ENCODE results near the gene MEGF11.
"Not testable (repeated sequence)": the region's sequence is repeated elsewhere in the genome, so short reads cannot be mapped to it uniquely, and the experiment has no call there.

MEGF11 gene

GRCh38 chr15:65979316-65979715 is 274.2 kb downstream of the MEGF11 start:
- H3K36me3 ChIP-seq (ENCODE audit: control insufficient read depth, low read depth, low read length), result no peaks in the 10 kb centered on the region
- H3K4me1 ChIP-seq (ENCODE audit: control insufficient read depth, low read depth, low read length), result peaks cover 16% of the 10 kb centered on the region
- H3K9me3 ChIP-seq (ENCODE audit: control insufficient read depth, low read depth, low read length), result no peaks in the 10 kb centered on the region
- no peak overlapping the region for H3K4me3 ChIP-seq (ENCODE audit: low read length)
- no peak overlapping the region for H3K9ac ChIP-seq (ENCODE audit: low read length)
- H3K27me3 ChIP-seq (ENCODE audit: control insufficient read depth, insufficient read depth, low read length), result peaks cover 8% of the 10 kb centered on the region
- H3K27ac ChIP-seq (ENCODE audit: low read length), result no peak overlapping the region

GRCh38 chr15:65978110-65978509 is 275.4 kb downstream of the MEGF11 start:
- H3K27ac ChIP-seq (ENCODE audit: low read length), result no peak overlapping the region
- H3K4me1 ChIP-seq (ENCODE audit: control insufficient read depth, low read depth, low read length), result peaks cover 19% of the 10 kb centered on the region
- no peaks in the 10 kb centered on the region for H3K9me3 ChIP-seq (ENCODE audit: control insufficient read depth, low read depth, low read length)
- H3K4me3 ChIP-seq (ENCODE audit: low read length), result no peak overlapping the region
- H3K27me3 ChIP-seq (ENCODE audit: control insufficient read depth, insufficient read depth, low read length), result peaks cover 6% of the 10 kb centered on the region
- no peaks in the 10 kb centered on the region for H3K36me3 ChIP-seq (ENCODE audit: control insufficient read depth, low read depth, low read length)
- H3K9ac ChIP-seq (ENCODE audit: low read length), result no peak overlapping the region

GRCh38 chr15:65976196-65976595 is 277.4 kb downstream of the MEGF11 start:
- H3K4me1 ChIP-seq (ENCODE audit: control insufficient read depth, low read depth, low read length); H3K9ac ChIP-seq (ENCODE audit: low read length); H3K4me3 ChIP-seq (ENCODE audit: low read length); H3K27me3 ChIP-seq (ENCODE audit: control insufficient read depth, insufficient read depth, low read length); H3K36me3 ChIP-seq (ENCODE audit: control insufficient read depth, low read depth, low read length); H3K9me3 ChIP-seq (ENCODE audit: control insufficient read depth, low read depth, low read length); H3K27ac ChIP-seq (ENCODE audit: low read length): not testable (repeated sequence)

- no peaks in the 10 kb centered on the region for H3K27me3 ChIP-seq (ENCODE audit: control insufficient read depth, insufficient read depth, low read length)
These were observed 281.9 kb downstream of the MEGF11 start for GRCh38 chr15:65971741-65971995.

GRCh38 chr15:65970937-65971740 is 282.4 kb downstream of the MEGF11 start:
- Histone ChIP-seq H3K9me3 (ENCODE audit: control insufficient read depth, low read depth, low read length) (no peaks in the 10 kb centered on the region), H3K9ac (ENCODE audit: low read length) (no peak overlapping the region), H3K27me3 (ENCODE audit: control insufficient read depth, insufficient read depth, low read length) (no peaks in the 10 kb centered on the region), H3K4me3 (ENCODE audit: low read length) (no peak overlapping the region), H3K27ac (ENCODE audit: low read length) (no peak overlapping the region), H3K4me1 (ENCODE audit: control insufficient read depth, low read depth, low read length) (peaks cover 4% of the 10 kb centered on the region), H3K36me3 (ENCODE audit: control insufficient read depth, low read depth, low read length) (no peaks in the 10 kb centered on the region)

More at GRCh38 chr15:65971741-65971995, 281.9 kb downstream of the MEGF11 start:
- Histone ChIP-seq H3K27ac (ENCODE audit: low read length) (no peak overlapping the region), H3K9me3 (ENCODE audit: control insufficient read depth, low read depth, low read length) (no peaks in the 10 kb centered on the region), H3K4me1 (ENCODE audit: control insufficient read depth, low read depth, low read length) (peaks cover 4% of the 10 kb centered on the region), H3K36me3 (ENCODE audit: control insufficient read depth, low read depth, low read length) (no peaks in the 10 kb centered on the region), H3K4me3 (ENCODE audit: low read length) (no peak overlapping the region), H3K9ac (ENCODE audit: low read length) (no peak overlapping the region)

GRCh38 chr15:65969865-65970816 is 283.4 kb downstream of the MEGF11 start:
- no peaks in the 10 kb centered on the region for H3K27me3 ChIP-seq (ENCODE audit: control insufficient read depth, insufficient read depth, low read length)
- H3K4me1 ChIP-seq (ENCODE audit: control insufficient read depth, low read depth, low read length), result peaks cover 4% of the 10 kb centered on the region
- H3K9ac ChIP-seq (ENCODE audit: low read length), result no peak overlapping the region
- no peaks in the 10 kb centered on the region for H3K9me3 ChIP-seq (ENCODE audit: control insufficient read depth, low read depth, low read length)
- H3K27ac ChIP-seq (ENCODE audit: low read length), result no peak overlapping the region
- H3K36me3 ChIP-seq (ENCODE audit: control insufficient read depth, low read depth, low read length), result no peaks in the 10 kb centered on the region
- H3K4me3 ChIP-seq (ENCODE audit: low read length), result no peak overlapping the region

- Histone ChIP-seq H3K9ac (ENCODE audit: low read length) (no peak overlapping the region), H3K27ac (ENCODE audit: low read length) (no peak overlapping the region), H3K9me3 (ENCODE audit: control insufficient read depth, low read depth, low read length) (no peaks in the 10 kb centered on the region), H3K4me3 (ENCODE audit: low read length) (no peak overlapping the region), H3K4me1 (ENCODE audit: control insufficient read depth, low read depth, low read length) (no peaks in the 10 kb centered on the region), H3K27me3 (ENCODE audit: control insufficient read depth, insufficient read depth, low read length) (no peaks in the 10 kb centered on the region), H3K36me3 (ENCODE audit: control insufficient read depth, low read depth, low read length) (no peaks in the 10 kb centered on the region)
These were observed 285.0 kb downstream of the MEGF11 start for GRCh38 chr15:65968511-65968910.

- Histone ChIP-seq H3K9ac (ENCODE audit: low read length) (no peak overlapping the region), H3K4me1 (ENCODE audit: control insufficient read depth, low read depth, low read length) (no peaks in the 10 kb centered on the region), H3K27me3 (ENCODE audit: control insufficient read depth, insufficient read depth, low read length) (no peaks in the 10 kb centered on the region), H3K4me3 (ENCODE audit: low read length) (no peak overlapping the region), H3K36me3 (ENCODE audit: control insufficient read depth, low read depth, low read length) (no peaks in the 10 kb centered on the region), H3K27ac (ENCODE audit: low read length) (no peak overlapping the region), H3K9me3 (ENCODE audit: control insufficient read depth, low read depth, low read length) (no peaks in the 10 kb centered on the region)
These were observed 288.6 kb downstream of the MEGF11 start for GRCh38 chr15:65964792-65965433.

- Histone ChIP-seq H3K9ac (ENCODE audit: low read length) (no peak overlapping the region), H3K27ac (ENCODE audit: low read length) (no peak overlapping the region), H3K4me1 (ENCODE audit: control insufficient read depth, low read depth, low read length) (no peaks in the 10 kb centered on the region)
These were observed 289.6 kb downstream of the MEGF11 start for GRCh38 chr15:65963911-65964482.

GRCh38 chr15:65963358-65963757 is 290.2 kb downstream of the MEGF11 start:
- Histone ChIP-seq H3K4me3 (ENCODE audit: low read length) (no peak overlapping the region), H3K27ac (ENCODE audit: low read length) (no peak overlapping the region), H3K36me3 (ENCODE audit: control insufficient read depth, low read depth, low read length) (no peaks in the 10 kb centered on the region), H3K9me3 (ENCODE audit: control insufficient read depth, low read depth, low read length) (no peaks in the 10 kb centered on the region), H3K27me3 (ENCODE audit: control insufficient read depth, insufficient read depth, low read length) (no peaks in the 10 kb centered on the region), H3K4me1 (ENCODE audit: control insufficient read depth, low read depth, low read length) (no peaks in the 10 kb centered on the region), H3K9ac (ENCODE audit: low read length) (no peak overlapping the region)

More at GRCh38 chr15:65963911-65964482, 289.6 kb downstream of the MEGF11 start:
- Histone ChIP-seq H3K36me3 (ENCODE audit: control insufficient read depth, low read depth, low read length) (no peaks in the 10 kb centered on the region), H3K9me3 (ENCODE audit: control insufficient read depth, low read depth, low read length) (no peaks in the 10 kb centered on the region), H3K4me3 (ENCODE audit: low read length) (no peak overlapping the region), H3K27me3 (ENCODE audit: control insufficient read depth, insufficient read depth, low read length) (no peaks in the 10 kb centered on the region)

- no peaks in the 10 kb centered on the region for H3K9me3 ChIP-seq (ENCODE audit: control insufficient read depth, low read depth, low read length)
- no peaks in the 10 kb centered on the region for H3K4me1 ChIP-seq (ENCODE audit: control insufficient read depth, low read depth, low read length)
- no peak overlapping the region for H3K27ac ChIP-seq (ENCODE audit: low read length)
- H3K4me3 ChIP-seq (ENCODE audit: low read length), result no peak overlapping the region
- no peaks in the 10 kb centered on the region for H3K27me3 ChIP-seq (ENCODE audit: control insufficient read depth, insufficient read depth, low read length)
- no peaks in the 10 kb centered on the region for H3K36me3 ChIP-seq (ENCODE audit: control insufficient read depth, low read depth, low read length)
- H3K9ac ChIP-seq (ENCODE audit: low read length), result no peak overlapping the region
These were observed 291.4 kb downstream of the MEGF11 start for GRCh38 chr15:65962187-65962586.

Measured in iPS-18a (cell line).